CD4-positive, alpha-beta T cell treated with Interleukin-15 for 4 hours (primary cell): ENCODE data around the gene OVOL1.
A peak's percentile ranks its signal among the peaks of the same experiment; 100 is the strongest.
"Not testable (repeated sequence)": the region's sequence is repeated elsewhere in the genome, so short reads cannot be mapped to it uniquely, and the experiment has no call there.

Experiments used
- DNase-seq: peaks from one replicate; pipeline ENCODE4 v3.0.0-alpha.2; 2020; ENCODE audit warnings: low spot score

Gene OVOL1

DNA sequence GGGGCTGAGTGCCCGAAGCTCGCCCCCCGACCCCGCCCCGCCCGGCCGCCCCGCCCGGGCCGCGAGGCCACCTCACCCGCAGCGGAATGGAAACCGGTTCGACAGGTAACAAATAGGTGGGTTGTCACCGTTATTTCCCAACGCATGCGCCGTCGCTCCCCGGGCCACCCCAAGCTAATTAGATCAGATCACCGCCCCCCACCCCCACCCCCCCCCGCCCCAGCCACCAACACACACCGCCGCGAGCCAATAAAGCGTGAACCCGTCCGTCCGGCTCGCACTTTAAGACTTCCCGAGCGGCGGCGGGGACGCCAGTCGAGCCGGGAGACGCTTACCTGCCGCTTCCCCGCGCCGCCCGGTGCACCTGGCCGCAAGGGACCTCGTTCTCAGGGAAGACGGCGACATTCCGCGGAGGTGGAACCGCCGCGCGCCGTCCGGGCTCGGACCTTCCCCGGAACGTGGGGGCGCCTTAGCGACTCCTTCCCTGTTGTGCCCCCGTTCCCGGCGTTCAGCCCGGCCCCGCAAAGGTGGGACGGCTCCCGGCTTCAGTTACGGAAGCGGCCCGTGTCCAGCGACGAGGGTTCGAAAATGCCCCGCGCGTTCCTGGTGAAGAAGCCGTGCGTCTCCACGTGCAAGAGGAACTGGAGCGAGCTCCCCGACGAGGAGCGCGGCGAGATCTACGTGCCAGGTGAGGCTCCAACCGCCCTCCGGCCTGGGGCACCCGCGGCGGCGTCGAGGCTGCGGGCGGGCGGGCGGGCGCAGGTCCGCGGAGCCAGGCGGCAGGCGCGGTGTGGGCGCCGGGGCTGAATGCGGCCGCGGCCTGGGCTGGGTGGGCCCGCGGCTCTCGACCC lies at the start of gene OVOL1:
TSS of gene OVOL1 (plus strand) at position 278 of the 851 bp plus-strand sequence. CDS start at position 589, 311 bp downstream.
- DNase-seq = peak; percentile 30

- no peak for DNase-seq
Measured at GRCh38 chr11:65739022-65739421, 47.8 kb upstream of the OVOL1 start.

DNA sequence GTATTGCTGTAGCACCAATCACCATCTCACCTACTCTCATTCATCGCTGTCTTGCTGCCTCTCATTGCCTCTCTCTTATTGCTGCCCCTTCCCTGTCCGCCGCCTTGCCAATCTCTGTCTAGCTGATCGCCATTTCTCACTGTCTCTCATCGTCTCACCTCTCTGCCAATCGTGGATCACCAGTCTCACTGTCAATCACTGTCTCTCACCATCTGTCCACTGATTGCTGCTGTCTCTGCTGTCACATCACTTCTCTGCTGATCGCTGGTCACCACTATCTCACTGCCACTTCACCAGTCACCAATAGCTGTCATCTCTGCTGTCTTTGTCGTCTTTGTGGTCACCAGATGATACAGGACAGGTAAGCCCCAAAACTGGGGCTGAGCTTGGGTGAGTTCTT lies 45.7 kb upstream of the OVOL1 start:
- no peak for DNase-seq

- DNase-seq = no peak
Measured at GRCh38 chr11:65742353-65742752, 44.5 kb upstream of the OVOL1 start.

DNA sequence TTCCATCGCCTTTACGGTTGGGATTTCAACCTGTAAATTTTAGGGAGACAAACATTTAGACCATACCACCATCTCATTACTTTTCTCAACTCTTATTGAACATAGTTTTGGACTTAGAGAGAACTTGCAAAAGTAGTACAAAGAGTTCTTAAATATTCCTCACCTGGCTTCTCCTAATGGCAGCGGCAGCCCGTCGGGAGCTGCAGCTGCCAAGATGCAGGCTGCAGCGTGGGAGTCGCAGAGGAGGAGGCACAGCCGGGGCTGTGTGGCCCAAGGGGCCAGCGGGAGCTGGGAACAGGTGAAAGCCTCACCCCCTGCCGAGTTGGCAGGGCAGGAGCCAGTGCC lies 43.2 kb upstream of the OVOL1 start:
- no peak for DNase-seq

GRCh38 chr11:65744026-65744698 lies 42.7 kb upstream of the OVOL1 start:
- DNase-seq = no peak

DNA sequence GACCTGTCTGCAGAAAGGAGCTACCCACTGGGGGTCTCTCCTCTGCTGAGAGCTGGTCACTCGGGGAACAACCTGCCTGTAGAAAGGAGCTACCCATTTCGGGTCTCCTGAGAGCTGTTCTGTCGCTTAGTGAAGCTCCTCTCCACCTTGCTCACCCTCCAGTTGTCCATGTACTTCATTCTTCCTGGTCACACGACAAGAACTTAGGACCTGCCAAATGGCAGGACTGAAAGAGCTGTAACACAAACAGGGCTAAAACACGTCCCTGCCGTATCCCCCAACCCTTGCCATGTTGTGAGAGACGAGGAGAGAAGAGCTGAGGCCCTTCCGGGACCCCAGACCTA lies 42.2 kb upstream of the OVOL1 start:
- no peak for DNase-seq

DNA sequence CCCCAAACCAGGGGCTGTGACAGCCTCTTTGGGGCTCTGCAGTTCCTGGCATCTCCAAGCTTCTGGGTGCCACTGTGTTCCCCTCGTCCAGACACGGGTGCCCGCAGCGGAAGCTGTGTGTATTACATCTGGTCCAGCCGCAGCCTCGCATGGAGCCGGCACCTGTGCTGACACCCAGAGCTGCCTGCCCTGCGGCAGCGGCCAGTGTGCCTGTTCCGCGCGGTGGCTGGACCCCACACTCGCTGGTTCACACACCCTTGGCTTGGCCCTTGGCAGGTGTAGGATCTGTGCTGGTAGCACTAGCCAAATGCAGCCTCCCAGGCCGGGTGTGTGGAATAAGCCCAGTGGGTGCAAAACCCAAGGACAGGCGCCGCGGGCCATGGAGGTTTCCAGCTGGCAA lies 41.8 kb upstream of the OVOL1 start:
- no peak for DNase-seq

GRCh38 chr11:65762169-65762568 lies 24.7 kb upstream of the OVOL1 start:
- DNase-seq = not testable (repeated sequence)

GRCh38 chr11:65762816-65763215 lies 24.0 kb upstream of the OVOL1 start:
- not testable (repeated sequence) for DNase-seq

- DNase-seq = no peak
Measured at GRCh38 chr11:65764434-65764833, 22.4 kb upstream of the OVOL1 start.

- DNase-seq = no peak
Measured at GRCh38 chr11:65766535-65766934, 20.3 kb upstream of the OVOL1 start.

GRCh38 chr11:65767406-65767805 lies 19.5 kb upstream of the OVOL1 start:
- DNase-seq = no peak

DNA sequence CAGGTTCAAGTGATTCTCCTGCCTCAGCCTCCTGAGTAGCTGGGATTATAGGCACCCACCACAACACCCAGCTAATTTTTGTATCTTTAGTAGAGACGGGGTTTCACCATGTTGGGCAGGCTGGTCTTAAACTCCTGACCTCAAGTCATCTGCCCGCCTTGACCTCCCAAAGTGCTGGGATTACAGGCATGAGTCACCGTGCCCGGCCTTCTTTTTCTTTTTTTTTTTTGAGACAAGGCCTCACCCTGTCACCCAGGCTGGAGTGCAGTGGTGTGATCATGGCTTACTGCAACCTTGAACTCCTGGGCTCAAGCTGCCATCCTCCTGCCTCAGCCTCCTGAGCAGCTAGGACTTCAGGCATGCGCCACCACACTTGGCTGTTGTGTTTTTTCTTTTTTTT lies 19.1 kb upstream of the OVOL1 start:
- not testable (repeated sequence) for DNase-seq

GRCh38 chr11:65770951-65771567 lies 15.8 kb upstream of the OVOL1 start:
- no peak for DNase-seq

GRCh38 chr11:65771589-65772112 lies 15.2 kb upstream of the OVOL1 start:
- no peak for DNase-seq

DNA sequence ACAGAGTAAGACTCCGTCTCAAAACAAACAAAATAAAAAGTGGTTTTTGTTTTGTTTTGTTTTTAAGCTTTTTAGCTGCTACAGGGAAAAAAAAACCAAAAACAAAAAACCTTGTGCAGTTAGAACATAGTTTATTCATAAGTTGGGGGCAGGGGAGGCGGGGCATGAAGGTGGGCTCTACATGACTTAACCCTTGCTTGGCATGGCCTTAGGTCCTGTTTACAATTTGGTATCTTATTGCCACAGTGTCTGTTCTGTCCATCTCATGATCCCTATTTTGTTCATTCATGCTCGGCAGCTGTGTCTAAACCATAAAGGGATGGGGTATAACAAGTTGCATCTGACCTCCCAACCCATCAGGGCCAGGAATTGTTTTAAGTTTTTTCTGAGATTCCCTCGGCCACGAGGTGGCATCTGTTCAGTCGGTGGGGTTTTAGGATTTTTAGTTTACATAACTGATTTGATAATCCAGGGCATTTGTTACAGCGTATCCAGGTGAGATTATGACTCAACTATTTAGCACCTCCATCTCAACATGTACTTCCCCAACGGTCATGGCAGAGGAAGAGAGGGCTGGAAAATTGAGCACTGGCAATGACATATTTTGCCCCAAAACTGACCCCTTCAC lies 13.0 kb upstream of the OVOL1 start:
- DNase-seq = no peak

GRCh38 chr11:65774525-65775306 lies 12.1 kb upstream of the OVOL1 start:
- no peak for DNase-seq

DNA sequence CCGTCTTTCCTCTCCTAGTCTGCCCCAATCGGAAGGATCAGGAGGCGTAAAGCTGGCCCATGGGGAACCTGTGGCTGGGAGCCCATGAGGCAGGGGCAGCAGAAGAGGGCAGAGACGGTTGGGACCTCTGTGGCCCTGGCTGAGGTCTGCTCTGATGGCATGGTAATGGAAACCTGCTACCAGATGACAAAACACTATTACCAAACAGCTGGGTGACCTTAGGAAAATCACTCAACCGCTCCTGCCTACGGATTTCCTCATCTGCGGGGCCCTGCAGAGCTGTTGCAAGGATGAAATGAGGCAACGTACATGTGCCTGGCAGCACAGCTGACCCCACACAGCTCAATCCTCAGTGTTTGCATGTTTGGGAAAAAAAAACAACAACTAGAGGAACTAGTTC lies 10.7 kb upstream of the OVOL1 start:
- no peak for DNase-seq

- DNase-seq = no peak
Measured at GRCh38 chr11:65776710-65777141, 10.1 kb upstream of the OVOL1 start.

DNA sequence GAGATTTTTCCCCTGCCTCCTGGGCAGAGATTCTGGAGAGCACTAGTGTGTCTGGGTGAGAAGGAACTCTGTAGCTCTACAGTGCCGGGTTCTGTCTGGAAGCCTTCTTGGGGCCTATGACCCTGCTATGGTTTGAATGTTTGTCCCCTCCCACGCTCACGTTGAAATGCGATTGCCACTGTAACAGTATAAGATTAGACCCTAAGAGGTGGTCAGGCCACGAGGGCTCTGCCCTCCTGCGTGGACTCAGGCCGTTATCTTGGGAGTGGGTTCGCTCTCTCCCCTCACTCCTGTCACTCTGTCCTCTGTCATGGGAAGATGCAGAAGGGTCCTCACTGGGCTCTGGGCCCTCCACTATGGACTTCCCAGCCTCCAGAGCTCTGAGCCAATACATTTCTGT lies 9.6 kb upstream of the OVOL1 start:
- no peak for DNase-seq
